Activated CD8-positive, alpha-beta memory T cell treated with anti-CD3 and anti-CD28 coated beads, Interleukin-2, amount 50 U/mL, for 24 hours (primary cell): Measurements from ENCODE around the gene QARS1.

ENCODE experiments used
- DNase-seq: peaks from one replicate; pipeline ENCODE4 v3.0.0-alpha.2; 2020; ENCODE audit errors: extremely low read depth

The QARS1 gene

GRCh38 chr3:49104427-49105291 is at the start of gene QARS1:
QARS1 (minus strand) TSS chr3:49104757; CDS start chr3:49104733, 24 bp downstream.
- DNase-seq, result peak; percentile 83

- no peak for DNase-seq
These were observed 48.9 kb upstream of the QARS1 start for GRCh38 chr3:49153349-49153912.

GRCh38 chr3:49151610-49152009 is 47.1 kb upstream of the QARS1 start:
- DNase-seq, result no peak

- DNase-seq, result no peak
These were observed 43.6 kb upstream of the QARS1 start for GRCh38 chr3:49148159-49148558.

DNA sequence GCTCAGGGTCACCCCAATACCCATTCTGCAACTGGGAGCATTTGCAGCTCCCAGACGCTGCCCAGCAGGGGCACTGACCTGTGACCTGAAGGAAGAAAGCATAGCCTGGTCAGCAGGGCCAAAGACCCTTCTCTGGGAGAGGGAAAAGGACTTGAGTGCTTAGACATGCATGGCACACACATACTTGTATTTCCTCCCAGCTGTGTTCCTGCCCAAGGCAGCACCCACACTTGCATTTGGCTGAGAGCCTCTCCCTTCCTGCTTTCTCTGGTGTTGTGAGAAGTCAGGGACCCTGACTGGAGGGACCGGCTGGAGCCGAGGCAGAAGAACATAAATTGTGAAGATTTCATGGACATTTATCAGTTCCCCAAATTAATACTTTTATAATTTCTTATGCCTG is 35.5 kb upstream of the QARS1 start:
- DNase-seq, result no peak

DNA sequence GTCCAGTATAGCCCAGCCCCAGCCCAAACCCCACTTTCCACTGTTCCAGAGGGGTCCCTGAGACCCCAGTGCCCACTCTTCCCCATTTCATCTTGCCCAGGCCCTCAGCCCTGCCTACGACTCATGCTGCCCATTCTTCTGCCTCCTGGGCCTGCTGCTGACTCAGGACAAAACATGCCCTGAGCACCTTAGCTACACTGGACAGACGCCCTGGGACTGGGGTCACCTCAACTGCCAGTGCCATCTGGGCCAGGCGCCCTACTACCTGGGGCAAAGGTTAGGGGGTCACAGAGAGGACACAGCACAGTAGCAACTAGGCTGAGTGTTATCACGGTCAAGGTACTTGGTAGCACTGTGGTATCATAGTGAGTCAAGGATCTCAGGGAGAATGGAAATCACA is 30.9 kb upstream of the QARS1 start:
- no peak for DNase-seq

GRCh38 chr3:49134471-49135265 is 30.1 kb upstream of the QARS1 start:
- no peak for DNase-seq

- no peak for DNase-seq
These were observed 28.8 kb upstream of the QARS1 start for GRCh38 chr3:49133226-49133951.

- DNase-seq, result no peak
These were observed 28.1 kb upstream of the QARS1 start, which contains the start of gene LAMB2 for GRCh38 chr3:49132437-49133225. LAMB2 (minus strand) TSS chr3:49133050; CDS start chr3:49132867, 183 bp downstream.

DNA sequence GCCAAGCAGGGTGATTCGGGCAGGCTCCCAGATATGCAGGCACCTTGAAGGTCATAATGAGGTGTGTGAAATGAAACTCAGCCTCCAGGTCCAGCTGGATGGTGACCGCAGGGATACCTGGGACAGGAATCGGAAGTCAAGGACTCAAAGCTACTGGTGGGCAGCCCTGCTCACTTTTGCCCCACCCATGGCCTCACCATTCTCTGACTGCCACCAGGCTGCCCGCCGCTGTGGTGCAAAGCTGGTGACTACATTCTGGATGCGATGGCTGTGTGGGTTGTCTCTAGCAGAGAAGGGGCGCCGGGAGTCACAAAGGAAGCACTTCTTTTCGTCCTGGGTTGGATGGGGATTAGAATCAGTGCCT is 27.5 kb upstream of the QARS1 start:
- no peak for DNase-seq

GRCh38 chr3:49131576-49131975 is 27.0 kb upstream of the QARS1 start:
- no peak for DNase-seq

DNA sequence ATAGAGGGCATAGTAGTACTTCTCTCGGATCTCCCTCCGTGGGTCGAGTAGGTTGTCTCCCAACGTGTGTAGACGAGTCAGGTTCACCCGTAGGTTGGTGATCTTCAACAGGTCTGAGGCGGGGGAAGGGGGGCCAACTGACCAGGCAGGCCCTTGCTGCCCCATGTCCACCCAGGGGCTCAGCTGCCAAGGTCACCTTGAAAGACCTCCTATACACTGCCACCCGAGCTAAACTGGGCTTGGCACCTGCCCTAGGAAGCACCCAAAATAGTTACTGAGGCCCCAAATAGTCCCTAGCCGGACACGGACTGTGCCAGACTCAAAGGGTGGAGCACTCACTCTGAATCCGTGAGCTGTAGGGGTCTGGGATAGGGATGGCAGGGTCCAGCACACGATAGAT is 26.5 kb upstream of the QARS1 start:
- DNase-seq, result no peak

GRCh38 chr3:49124991-49125670 is 20.6 kb upstream of the QARS1 start:
- no peak for DNase-seq

- DNase-seq, result no peak
These were observed 19.6 kb upstream of the QARS1 start for GRCh38 chr3:49124203-49124602.

- no peak for DNase-seq
These were observed 19.1 kb upstream of the QARS1 start for GRCh38 chr3:49123687-49124086.

GRCh38 chr3:49122886-49123545 is 18.5 kb upstream of the QARS1 start:
- DNase-seq, result no peak

DNA sequence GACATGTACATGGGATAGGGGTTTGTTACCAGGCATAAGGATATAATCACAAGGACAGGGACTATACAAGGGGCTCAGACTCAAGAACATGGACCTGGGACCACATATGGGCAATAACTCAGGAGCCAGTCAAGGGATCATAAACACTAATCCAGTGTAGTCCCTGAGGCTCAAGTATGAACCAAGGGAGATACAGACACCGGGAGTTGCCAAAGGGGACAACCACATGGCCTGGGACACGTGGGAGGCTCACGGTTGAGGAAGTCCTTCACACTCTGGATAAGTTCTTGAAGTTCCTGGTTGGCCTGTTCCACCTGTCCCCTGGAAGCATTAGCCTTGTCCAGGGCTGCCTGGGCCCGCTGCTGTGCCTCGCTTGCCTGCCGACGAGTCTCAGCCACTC is 17.9 kb upstream of the QARS1 start:
- no peak for DNase-seq

DNA sequence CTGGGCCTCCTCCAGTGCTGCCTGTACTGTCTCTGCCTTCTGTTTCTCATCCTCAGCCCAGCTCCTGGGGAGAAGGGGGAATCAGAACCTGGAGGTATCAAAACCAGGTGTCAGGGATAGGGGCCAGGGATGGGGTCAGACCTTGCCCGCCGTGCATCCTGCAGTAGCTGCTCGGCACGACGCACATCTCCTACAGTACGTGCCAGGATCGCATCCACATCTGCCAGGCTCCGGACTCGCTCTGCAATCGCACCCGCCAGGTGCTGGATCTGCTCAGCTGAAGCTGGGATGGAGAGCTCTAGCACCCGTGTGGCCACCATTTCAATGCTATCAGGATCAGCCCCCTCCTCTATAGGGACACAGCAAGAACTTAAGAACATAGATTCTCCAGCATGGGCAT is 17.5 kb upstream of the QARS1 start:
- DNase-seq, result no peak

GRCh38 chr3:49121132-49121736 is 16.7 kb upstream of the QARS1 start:
- no peak for DNase-seq
